ENCODE results near the gene TSPO2. TPM values are rescaled to one million over a fixed set of nuclear protein-coding genes. Genes with fewer than 3 reads are reported as not detected.
"Not testable (repeated sequence)": the region's sequence is repeated elsewhere in the genome, so short reads cannot be mapped to it uniquely, and the experiment has no call there.

Gene TSPO2
- polyA plus RNA-seq, 1 experiment: not detected

DNA sequence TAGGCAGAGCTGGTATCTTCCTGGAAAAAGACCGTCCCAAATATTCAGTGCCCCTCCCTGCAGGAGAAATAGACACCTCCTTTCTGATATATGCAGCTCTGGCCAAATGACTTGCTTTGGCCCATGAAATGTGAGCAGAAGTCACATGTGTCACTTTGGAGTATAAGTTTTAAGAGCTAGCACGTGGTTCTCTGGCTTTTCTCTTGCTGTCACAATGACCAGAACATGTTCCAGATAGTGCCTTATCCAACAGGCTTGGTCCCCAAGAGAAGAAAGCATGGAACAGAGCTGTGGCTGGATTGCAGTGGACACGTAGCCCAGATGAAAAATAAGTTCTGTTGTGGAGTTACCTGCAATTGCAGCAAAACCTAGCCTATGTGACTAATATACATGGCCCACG, 43.6 kb upstream of the TSPO2 start:
- TF ChIP-seq, protein P1, sequence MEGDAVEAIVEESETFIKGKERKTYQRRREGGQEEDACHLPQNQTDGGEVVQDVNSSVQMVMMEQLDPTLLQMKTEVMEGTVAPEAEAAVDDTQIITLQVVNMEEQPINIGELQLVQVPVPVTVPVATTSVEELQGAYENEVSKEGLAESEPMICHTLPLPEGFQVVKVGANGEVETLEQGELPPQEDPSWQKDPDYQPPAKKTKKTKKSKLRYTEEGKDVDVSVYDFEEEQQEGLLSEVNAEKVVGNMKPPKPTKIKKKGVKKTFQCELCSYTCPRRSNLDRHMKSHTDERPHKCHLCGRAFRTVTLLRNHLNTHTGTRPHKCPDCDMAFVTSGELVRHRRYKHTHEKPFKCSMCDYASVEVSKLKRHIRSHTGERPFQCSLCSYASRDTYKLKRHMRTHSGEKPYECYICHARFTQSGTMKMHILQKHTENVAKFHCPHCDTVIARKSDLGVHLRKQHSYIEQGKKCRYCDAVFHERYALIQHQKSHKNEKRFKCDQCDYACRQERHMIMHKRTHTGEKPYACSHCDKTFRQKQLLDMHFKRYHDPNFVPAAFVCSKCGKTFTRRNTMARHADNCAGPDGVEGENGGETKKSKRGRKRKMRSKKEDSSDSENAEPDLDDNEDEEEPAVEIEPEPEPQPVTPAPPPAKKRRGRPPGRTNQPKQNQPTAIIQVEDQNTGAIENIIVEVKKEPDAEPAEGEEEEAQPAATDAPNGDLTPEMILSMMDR (IDR thresholded peaks at IDR 0.05; ENCODE audit: insufficient read depth, low read depth, low read length): no peak
- ChIA-PET POLR2A (interaction anchor here (0.6 kb wide), 1 partner anchor 74 kb away, joined by 5 read pairs; the partner anchor contains the start of gene NFYA), CTCF (interaction anchor here (0.8 to 1.8 kb wide), 6 partner anchors 10 to 103 kb away, joined by 3 to 10 read pairs (median 3); no protein-coding TSS in a partner anchor)
- no peak overlapping the region for H3K4me3 ChIP-seq (ENCODE audit: low read depth, low read length)
- no peaks in the 10 kb centered on the region for H3K36me3 ChIP-seq (ENCODE audit: control insufficient read depth, insufficient read depth, low read length)
- no peaks in the 10 kb centered on the region; the same call in 1 of the 2 replicates for H3K27me3 ChIP-seq (ENCODE audit: control insufficient read depth, insufficient read depth, low read length)
- no peak for DNase-seq (ENCODE audit: low read depth)

DNA sequence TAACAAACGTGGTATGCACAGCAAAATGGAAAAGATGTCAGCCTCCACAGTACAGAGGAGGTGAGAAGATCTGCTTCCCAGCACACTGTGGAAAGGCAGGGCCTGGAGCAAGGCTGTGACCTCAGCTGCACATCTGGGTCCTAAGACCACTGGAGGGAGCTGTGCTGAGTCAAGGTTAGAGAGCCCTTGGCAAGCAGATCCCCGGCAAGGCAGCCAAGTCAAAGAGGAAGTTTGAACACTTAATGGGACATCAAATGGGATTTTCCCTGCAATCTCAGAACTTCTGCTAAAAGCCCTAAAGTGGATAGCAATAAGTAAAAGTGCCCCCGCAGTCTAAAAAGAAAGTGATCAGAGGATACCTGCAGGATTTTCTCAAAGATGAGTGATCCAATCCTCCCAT, 42.7 kb upstream of the TSPO2 start:
- no peak overlapping the region for H3K4me3 ChIP-seq (ENCODE audit: low read depth, low read length)
- TF ChIP-seq, protein P1 (IDR thresholded peaks at IDR 0.05; ENCODE audit: insufficient read depth, low read depth, low read length): peak; percentile 41
- ChIA-PET CTCF (interaction anchor here (0.6 to 1.9 kb wide), 5 partner anchors 13 to 112 kb away, joined by 3 to 4 read pairs (median 3); no protein-coding TSS in a partner anchor), POLR2A (no interaction called here)
- no peak for DNase-seq (ENCODE audit: low read depth)
- H3K27me3 ChIP-seq (ENCODE audit: control insufficient read depth, insufficient read depth, low read length): no peaks in the 10 kb centered on the region; the same call in 1 of the 2 replicates
- H3K36me3 ChIP-seq (ENCODE audit: control insufficient read depth, insufficient read depth, low read length): no peaks in the 10 kb centered on the region

DNA sequence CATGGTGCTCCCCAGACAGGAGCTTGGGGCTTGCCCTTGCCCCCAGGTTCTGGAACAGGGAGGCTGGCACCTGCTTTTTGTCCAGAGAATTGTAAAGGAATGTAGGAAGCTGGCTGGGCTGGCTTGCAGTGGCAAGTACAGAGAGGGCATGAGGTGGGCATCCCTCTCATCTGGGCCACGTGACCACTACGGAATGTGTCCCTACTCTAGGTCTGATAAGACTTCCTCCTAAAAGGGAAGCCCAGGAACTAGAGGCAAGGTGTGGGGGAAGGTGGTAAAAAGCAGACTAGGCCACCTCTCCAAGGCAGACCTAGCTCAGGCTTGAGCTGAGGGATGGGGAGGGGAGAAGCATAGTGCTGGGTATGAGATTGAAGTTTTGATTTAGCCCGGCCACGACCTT, 42.0 kb upstream of the TSPO2 start:
- POLR2A ChIA-PET: no interaction called here
- H3K27me3 ChIP-seq (ENCODE audit: control insufficient read depth, insufficient read depth, low read length): no peaks in the 10 kb centered on the region; the same call in 1 of the 2 replicates
- TF ChIP-seq, protein P1 (IDR thresholded peaks at IDR 0.05; ENCODE audit: insufficient read depth, low read depth, low read length): no peak
- no peak overlapping the region for H3K4me3 ChIP-seq (ENCODE audit: low read depth, low read length)
- no peaks in the 10 kb centered on the region for H3K36me3 ChIP-seq (ENCODE audit: control insufficient read depth, insufficient read depth, low read length)
- CTCF ChIA-PET: interaction anchor here (0.7 to 1.9 kb wide), 4 partner anchors 14 to 106 kb away, joined by 3 to 4 read pairs (median 3); no protein-coding TSS in a partner anchor
- DNase-seq (ENCODE audit: low read depth): no peak

DNA sequence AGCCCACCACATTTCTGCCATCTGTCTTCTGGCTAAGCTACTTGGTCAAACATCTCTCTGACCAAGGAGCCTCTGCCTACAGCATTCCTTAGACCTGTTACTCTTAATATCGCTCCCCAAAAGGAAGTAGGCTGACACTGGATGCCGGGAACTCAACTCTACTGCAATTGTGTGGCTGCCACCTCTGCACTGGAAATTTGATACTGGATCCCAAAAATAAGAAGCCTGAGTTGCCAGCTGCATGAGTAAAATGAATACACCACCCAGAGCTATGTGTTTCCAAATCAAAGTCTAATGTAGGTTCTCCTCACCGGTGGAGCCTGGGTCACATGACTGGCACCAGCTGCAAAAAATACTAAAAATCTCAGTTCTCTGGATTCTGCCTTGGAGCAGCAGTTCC, 40.1 kb upstream of the TSPO2 start:
- Histone ChIP-seq H3K36me3 (ENCODE audit: control insufficient read depth, insufficient read depth, low read length) (no peaks in the 10 kb centered on the region), H3K4me3 (ENCODE audit: low read depth, low read length) (no peak overlapping the region), H3K27me3 (ENCODE audit: control insufficient read depth, insufficient read depth, low read length) (no peaks in the 10 kb centered on the region; the same call in 1 of the 2 replicates)
- CTCF ChIA-PET: interaction anchor here (1.2 kb wide), 1 partner anchor 45 kb away, joined by 3 read pairs; no protein-coding TSS in a partner anchor
- no peak for DNase-seq (ENCODE audit: low read depth)
- TF ChIP-seq, protein P1 (IDR thresholded peaks at IDR 0.05; ENCODE audit: insufficient read depth, low read depth, low read length): no peak
- POLR2A ChIA-PET: no interaction called here

DNA sequence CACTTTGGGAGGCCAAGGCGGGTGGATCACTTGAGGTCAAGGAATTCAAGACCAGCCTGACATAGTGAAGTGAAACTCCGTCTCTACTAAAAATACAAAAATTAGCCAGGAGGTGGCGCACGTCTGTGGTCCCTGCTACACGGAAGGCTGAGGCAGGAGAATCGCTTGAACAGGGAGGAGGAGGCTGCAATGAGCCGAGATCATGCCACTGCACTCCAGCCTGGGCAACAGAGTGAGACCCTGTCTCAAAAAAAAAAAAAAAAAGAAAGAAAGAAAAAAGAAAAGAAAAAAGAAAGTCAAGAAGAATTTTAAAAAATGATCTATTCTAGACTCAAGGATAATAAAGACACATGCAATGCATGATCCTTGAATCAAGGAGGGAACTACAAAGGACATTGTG, 36.0 kb upstream of the TSPO2 start:
- DNase-seq (ENCODE audit: low read depth); H3K4me3 ChIP-seq (ENCODE audit: low read depth, low read length); POLR2A ChIA-PET; H3K27me3 ChIP-seq (ENCODE audit: control insufficient read depth, insufficient read depth, low read length); CTCF ChIA-PET; H3K36me3 ChIP-seq (ENCODE audit: control insufficient read depth, insufficient read depth, low read length): not testable (repeated sequence)
- TF ChIP-seq, protein P1 (IDR thresholded peaks at IDR 0.05; ENCODE audit: insufficient read depth, low read depth, low read length): peak; percentile 58

DNA sequence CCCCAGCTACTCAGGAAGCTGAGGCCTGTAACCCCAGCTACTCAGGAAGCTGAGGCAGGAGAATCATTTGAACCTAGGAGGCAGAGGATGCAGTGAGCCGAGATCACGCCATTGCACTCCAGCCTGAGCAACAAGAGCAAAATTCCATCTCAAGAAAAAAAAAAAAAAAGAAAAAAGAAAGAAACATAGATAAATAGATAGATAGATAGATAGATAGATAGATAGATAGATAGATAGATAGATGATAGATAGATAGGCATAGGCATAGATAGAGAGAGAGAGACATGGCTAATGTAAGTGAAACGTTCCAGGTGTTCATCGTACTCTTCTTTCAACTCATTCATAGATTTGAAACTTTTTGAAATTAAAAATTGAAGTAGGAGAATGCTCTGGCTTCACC, 35.3 kb upstream of the TSPO2 start:
- CTCF ChIA-PET, POLR2A ChIA-PET: not testable (repeated sequence)

More for the DNA sequence above, 35.3 kb upstream of the TSPO2 start:
- not testable (repeated sequence) for H3K36me3 ChIP-seq (ENCODE audit: control insufficient read depth, insufficient read depth, low read length); DNase-seq (ENCODE audit: low read depth); H3K27me3 ChIP-seq (ENCODE audit: control insufficient read depth, insufficient read depth, low read length); H3K4me3 ChIP-seq (ENCODE audit: low read depth, low read length)
